HG03432 (cell line): ENCODE data around the gene PLCL1.

ENCODE experiments used
- ATAC-seq: cut with Tn5 transposase; IDR thresholded peaks from one replicate; pipeline ENCODE4 v1.9.1; 2021; ENCODE audit warnings: mild to moderate bottlenecking, moderate library complexity; ENCODE audit not compliant: unreplicated experiment

The PLCL1 gene

GRCh38 chr2:197920592-197921201 lies 116.3 kb downstream of the PLCL1 start:
- no peak for ATAC-seq

- ATAC-seq = no peak
Measured at GRCh38 chr2:197924483-197924882, 120.1 kb downstream of the PLCL1 start.

- no peak for ATAC-seq
Measured at GRCh38 chr2:197925204-197925603, 120.8 kb downstream of the PLCL1 start.

DNA sequence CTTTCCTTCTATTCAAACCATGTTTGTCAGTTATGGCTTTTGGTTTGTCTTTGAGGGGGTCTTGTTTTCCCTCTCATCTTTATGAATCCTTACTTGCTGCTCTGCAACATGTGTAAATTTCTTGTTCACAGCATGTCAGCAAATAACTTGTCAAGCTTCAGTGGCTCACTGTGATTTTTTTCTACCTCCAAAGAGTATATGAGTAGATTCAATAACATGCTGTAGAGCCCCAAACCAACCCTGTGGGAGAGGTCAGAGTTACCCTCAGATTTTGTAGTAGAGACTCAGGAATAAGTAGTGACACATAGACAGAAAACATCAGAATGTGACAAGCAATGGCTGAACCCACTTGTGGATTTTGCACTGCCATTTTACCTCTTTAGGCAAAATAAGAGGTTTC lies 121.6 kb downstream of the PLCL1 start:
- no peak for ATAC-seq

- no peak for ATAC-seq
Measured at GRCh38 chr2:197926673-197927072, 122.3 kb downstream of the PLCL1 start.

DNA sequence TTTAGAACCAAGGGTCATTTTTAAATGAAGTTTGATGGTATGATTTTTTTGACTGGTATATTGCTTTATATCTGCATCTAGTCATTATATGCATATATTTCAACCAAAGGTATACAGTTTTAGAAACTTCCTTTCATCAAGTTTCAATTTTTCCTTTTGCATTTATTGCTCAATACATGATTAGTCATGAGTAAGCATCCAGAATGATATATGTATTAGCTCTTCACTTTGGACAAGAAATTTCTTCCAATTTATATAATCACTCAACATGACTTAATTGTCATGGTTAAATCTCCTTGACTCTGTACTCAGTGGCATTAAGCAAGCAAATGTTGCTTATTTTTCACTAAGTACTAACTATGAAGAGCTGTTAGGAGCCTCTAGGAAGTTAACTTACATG lies 123.6 kb downstream of the PLCL1 start:
- ATAC-seq = no peak

DNA sequence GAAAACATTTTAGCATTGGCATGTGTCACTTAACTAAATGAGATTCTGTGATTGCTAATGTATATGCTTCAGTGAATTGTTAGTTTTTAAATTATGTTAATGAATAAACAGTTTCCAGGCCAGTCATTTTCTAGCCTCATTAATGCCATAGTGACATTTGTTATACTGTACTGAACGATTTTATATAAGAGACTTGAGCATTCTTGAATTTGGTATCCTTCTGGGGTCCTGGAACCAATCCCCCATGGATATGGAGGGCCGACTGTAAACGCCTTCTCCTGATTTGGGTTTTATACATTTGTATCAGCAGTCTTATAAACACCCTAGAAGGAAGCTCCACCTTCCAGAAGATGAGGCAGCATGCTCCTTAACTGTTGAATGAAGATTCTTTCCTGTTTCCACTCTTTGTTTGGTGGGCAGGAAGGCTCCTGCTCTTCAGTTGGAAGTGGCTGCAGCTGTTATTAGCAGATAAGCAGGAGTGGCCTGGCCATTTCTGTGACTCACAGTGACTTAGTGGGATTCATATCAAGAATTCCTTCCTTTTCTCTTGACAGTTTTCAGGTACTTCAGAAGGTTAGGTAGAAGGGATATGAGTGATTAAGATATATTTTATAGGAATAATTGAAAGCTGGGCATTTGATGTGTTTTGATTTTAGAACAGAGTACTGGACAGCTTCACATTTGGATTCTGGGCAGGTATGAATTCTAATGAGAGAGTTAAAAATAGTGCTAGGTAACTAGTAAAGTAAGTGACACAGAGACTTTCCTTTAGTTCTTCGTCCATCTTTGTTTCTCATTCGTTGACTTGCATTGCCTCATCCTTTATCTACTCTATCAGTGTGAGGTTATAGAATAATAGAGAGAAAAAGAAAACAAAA lies 124.9 kb downstream of the PLCL1 start:
- no peak for ATAC-seq

- no peak for ATAC-seq
Measured at GRCh38 chr2:197929886-197930227, 125.5 kb downstream of the PLCL1 start.

- ATAC-seq = no peak
Measured at GRCh38 chr2:197930570-197931278, 126.3 kb downstream of the PLCL1 start.

GRCh38 chr2:197931661-197932312 lies 127.4 kb downstream of the PLCL1 start:
- peak; percentile 52 for ATAC-seq

GRCh38 chr2:197932374-197932773 lies 128.0 kb downstream of the PLCL1 start:
- no peak for ATAC-seq

DNA sequence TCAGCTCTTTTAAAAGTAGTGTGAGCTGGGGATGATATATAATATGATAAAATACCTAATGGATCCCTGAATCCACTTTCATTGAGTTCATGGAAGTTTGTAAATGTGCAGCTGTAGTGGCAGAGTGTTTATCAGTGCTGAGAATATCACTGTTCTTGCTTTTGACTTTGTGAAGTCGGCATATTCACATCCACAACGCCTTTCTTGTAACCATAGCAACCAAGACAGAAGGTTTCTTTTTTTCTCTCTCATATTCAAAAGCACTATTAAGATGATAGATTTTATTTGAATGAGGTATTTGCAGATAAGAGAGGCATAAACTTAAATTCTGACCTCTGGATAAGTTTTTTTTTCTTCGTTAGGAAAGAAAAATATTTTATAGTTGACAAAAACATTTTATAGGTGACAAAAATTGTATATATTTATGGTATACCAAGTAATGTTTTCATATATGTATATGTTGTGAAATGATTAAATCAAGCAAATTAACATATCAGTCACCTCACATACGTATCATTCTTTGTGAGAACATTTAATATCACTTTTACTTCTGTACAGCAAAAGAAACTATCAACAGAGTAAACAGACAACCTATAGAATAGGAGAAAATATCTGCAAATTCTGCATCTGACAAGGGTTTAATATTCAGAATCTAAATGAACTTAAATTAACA lies 130.0 kb downstream of the PLCL1 start:
- no peak for ATAC-seq

DNA sequence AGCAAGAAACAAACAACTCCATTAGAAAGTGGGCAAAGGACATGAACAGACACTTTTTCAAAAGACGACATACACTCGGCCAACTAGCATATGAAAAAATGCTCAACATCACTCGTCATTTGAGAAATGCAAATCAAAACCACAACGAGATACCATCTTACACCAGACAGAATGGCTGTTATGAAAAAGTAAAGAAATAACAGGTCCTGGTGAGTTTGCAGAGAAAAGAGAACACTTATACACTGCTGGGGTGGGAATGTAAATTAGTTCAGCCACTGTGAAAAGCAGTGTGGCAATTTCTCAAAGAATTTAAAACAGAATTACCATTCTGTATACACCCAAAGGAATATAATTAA lies 130.5 kb downstream of the PLCL1 start:
- no peak for ATAC-seq

DNA sequence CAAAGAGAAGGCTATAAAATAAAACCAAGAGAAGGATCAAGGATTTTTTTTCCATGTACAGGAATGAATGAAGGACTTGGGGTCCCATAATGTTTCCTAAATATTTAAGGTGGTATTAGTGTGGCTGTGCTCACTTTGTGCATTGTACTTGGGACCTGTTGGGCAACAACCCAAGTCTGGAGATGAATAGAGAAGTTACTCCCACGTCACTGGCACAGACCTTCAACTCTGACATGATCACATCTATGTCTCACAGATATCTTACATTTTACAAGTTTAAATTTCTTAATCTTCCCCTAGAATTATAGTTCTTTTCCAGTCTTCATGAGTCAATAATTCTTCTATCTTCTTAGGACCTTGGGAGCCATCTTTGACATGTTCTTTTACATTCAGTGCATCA lies 133.4 kb downstream of the PLCL1 start:
- no peak for ATAC-seq

DNA sequence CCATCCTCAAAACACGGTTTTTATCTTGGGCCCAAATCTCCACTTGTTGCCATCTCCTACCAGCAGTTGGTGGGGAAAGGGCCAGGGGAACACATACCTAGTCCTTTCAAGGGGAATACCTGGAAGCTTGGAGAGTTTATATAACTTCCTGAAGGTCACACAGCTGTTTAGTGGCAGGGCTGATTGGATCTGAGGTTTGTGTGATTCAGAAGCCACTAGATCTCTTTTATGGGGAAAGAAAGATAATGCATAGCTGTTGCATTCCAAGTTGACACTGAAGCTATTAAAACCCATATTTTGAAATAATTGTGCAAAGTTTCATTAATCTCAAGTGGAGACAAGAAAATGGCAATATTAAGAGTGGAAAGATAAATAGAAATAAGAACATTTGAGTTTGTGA lies 134.2 kb downstream of the PLCL1 start:
- no peak for ATAC-seq

DNA sequence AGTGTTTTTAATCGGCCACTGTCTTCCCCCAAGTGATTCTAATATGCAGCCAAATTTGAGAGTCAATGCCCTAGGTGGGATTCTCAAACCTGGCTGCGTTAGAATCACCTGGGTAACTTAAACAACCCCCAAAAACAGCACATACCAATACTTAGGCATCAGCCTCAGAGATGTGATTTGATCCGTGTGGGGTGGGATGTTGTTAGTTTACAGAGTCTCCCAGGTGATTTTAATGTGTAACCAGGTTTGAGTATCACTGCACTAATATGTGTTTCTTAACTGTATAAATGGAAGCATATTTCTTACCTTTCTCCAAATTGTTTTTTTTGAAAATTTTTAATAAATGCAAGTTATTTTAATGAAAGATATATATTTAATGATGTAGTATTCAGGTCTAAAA lies 135.4 kb downstream of the PLCL1 start:
- no peak for ATAC-seq

GRCh38 chr2:197940382-197940781 lies 136.0 kb downstream of the PLCL1 start:
- ATAC-seq = no peak

DNA sequence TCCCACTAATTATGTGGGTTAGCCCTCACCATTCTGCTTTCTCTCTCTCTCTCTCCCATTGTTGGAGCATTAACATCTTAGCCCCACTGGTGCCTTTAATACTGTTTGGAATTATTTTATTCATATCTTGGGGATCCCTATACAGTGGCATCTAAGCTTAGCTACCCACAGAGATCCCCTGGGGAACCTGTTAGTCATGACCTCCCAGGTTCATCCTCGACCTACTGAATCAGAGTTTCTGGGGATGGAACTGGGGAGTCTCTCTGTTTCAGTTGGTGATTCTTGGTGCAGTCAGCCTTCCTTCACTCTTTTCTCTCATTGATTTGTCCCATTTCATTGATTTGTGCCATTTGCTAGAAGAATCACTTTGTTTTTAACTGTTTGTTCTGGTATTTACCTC lies 137.3 kb downstream of the PLCL1 start:
- ATAC-seq = no peak

DNA sequence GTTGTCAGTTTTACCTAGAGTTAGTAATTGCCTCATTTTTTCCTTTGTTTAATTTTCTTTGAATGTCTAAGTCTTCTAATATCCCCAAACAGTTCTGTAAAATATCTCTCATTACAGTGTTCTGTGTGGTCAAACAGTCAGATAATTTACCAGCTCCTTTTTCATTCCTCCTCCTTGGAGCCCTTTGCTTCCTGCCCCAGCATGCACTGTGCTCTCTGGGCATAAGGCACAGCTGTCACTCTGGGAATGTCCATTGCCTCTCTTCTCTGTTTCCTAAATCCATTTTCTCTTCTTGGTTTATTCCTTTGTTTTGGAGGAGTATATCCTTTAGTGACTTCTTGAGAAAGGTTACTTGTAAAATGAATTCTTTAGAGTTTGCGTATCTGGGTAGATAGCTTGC lies 139.3 kb downstream of the PLCL1 start:
- no peak for ATAC-seq

DNA sequence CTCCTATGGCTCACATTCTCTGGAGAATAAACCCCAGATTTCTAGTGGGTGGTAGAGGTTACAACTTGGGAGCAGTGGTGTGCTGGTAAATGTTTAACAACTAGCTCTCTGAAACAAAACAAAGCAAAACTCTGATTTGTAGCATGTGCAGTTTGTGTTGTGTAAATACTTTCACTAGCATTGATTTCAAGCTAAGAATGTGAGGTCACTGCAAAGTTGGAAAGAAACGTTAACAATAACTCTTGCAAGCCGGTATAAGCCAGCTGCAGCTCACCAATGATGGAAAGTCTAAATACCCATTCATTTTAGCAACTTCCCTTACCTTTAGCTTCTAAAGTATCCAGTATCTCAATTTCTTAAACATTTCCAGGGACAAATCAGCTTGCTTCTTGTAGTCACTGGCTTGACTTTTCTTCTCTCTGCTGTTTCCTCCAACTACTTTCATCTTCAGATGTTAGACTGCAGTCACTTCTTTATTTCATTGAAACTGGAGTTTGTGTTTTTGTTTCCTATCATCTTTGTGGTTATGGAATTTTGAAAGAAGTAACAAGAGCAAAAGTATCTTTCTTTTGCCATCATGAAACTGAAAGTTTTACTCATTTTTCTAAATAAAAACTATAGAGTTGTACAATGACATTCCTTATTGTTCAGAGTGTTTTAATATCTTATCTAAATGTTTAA lies 140.2 kb downstream of the PLCL1 start:
- ATAC-seq = no peak
